Gastrocnemius medialis (tissue), 4 donors: ENCODE results near the gene TNS1.

Experiments used
- POLR2A ChIP-seq, 2 donors: fragments of 450-650 bp; IDR thresholded peaks; one replicate each; pipeline ENCODE4 v1.6.1; 2017; ENCODE audit warnings: antibody characterized with exemption in 2 of 2, mild to moderate bottlenecking in 2 of 2, moderate library complexity in 2 of 2
- TF ChIP-seq, protein P1 (sequence below), 5 experiments: fragments of 450-650 bp in 3 of 5; fragments of 200-600 bp in 2 of 5; sonication (generic) in 2 of 5; IDR thresholded peaks in 4 of 5; conservative IDR thresholded peaks in 1 of 5; 1 replicate in 4 of 5; 2 replicates in 1 of 5; pipeline ENCODE4 v1.5.1; 2016 to 2019; ENCODE audit warnings: antibody characterized with exemption in 5 of 5, mild to moderate bottlenecking in 3 of 5, moderate library complexity in 3 of 5

DNA sequence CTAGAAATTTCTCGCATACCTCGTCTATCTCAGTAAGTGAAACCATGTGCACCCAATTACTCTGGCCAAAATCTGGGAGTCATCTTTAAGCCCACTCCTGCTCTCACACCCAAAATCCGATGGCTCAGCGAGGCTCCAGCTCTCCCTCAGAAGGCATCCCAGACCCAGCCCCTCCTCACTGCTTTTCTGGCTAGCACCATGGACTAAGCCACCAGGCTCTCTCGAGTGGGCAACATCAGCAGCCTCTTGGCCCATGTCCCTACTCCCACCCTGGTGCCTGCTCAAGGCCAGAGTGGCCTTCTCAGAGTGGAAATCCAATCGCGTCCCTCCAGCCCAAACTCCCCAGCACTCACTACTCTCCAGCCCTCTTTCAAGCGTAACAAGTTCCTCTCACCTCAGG lies 27.2 kb downstream of the TNS1 start:
- TF ChIP-seq, protein P1, sequence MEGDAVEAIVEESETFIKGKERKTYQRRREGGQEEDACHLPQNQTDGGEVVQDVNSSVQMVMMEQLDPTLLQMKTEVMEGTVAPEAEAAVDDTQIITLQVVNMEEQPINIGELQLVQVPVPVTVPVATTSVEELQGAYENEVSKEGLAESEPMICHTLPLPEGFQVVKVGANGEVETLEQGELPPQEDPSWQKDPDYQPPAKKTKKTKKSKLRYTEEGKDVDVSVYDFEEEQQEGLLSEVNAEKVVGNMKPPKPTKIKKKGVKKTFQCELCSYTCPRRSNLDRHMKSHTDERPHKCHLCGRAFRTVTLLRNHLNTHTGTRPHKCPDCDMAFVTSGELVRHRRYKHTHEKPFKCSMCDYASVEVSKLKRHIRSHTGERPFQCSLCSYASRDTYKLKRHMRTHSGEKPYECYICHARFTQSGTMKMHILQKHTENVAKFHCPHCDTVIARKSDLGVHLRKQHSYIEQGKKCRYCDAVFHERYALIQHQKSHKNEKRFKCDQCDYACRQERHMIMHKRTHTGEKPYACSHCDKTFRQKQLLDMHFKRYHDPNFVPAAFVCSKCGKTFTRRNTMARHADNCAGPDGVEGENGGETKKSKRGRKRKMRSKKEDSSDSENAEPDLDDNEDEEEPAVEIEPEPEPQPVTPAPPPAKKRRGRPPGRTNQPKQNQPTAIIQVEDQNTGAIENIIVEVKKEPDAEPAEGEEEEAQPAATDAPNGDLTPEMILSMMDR (IDR thresholded peaks at IDR 0.05 in 4 of 5, conservative IDR thresholded peaks at IDR 0.05 in 1 of 5), result no peak
- no peak for TF ChIP-seq POLR2A (IDR thresholded peaks at IDR 0.05)
